ENCODE measurements around the gene SF3A2.

Gene SF3A2

GRCh38 chr19:2208975-2209374 is 27.6 kb upstream of the SF3A2 start:
- DNase-seq, result no peak

- DNase-seq, result no peak
These were observed 27.2 kb upstream of the SF3A2 start for GRCh38 chr19:2209408-2209807.

DNA sequence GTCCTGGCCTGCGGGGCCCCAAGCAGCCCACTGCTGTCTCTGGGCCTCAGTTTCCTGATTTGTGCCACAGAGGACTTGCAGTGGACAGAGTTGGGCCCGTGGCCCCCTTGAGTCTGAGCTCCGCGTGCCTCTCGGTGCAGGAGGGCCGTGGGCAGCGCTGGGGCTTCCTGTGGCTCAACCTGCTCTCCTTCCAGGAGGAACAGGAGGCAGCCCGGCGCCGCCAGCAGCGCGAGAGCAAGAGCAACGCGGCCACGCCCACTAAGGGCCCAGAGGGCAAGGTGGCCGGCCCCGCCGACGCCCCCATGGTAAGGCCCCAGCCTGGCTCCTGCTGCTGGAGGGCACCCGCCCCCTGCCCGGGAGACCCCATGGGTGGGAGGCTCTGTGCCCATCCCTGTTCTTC is 26.4 kb upstream of the SF3A2 start:
- DNase-seq, result no peak

- no peak for DNase-seq
These were observed 25.5 kb upstream of the SF3A2 start for GRCh38 chr19:2210987-2211740.

DNA sequence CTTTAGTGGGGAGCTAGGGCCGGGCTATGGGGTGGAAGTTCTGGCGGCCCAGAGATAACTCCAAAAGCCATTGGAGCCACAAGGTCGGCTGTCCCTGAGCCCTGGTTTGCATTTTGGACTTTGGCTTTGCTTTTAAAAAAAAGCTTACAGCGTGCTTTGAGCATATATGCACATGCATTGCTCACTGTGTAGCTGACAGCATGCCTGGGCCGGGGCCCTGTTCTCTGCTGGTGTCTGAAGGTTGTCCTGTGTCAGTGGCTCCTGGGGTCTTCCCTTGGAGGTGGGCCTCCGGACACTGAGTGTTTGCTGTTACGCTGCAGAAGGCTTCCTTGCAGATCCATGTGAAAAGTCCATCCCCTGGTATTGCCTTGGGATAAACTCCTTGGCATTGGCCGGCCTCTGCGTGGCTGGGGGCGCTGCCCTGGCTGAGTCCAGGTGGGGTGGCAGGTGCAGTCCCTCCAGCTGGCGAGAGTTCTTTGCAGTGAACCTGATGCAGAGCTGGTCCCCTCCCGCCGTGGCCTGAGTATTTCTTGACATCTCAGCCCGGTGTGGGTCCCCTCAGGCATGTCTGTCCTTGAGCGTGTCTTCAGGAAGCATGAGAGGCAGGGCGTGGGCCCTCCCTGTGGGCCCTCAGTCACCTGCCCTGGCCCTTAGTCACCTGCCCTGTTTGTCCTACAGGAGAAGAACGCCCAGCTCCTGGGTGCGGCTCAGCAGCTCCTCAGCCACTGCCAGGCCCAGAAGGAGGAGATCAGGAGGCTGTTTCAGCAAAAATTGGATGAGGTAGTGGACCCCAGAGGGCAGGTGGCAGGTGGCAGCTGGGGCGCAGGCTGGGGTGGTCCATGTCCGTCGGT is 23.5 kb upstream of the SF3A2 start:
- no peak for DNase-seq

DNA sequence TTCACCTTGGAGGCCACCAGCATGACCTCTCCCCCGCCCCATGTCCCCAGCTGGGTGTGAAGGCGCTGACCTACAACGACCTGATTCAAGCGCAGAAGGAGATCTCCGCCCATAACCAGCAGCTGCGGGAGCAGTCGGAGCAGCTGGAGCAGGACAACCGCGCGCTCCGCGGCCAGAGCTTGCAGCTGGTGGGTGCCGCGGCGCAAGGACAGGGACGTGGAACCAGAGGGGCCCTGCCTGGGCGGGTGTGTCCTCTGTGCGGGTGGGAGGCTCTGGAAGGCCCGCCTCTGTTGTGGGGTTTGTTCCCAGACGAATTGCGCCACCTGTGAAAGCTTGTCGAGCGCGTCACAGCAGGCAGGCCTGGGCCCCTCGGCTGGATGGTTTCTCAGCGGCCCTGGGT is 22.8 kb upstream of the SF3A2 start:
- no peak for DNase-seq

- DNase-seq, result no peak
These were observed 22.4 kb upstream of the SF3A2 start for GRCh38 chr19:2214251-2214650.

GRCh38 chr19:2215281-2215751 is 21.3 kb upstream of the SF3A2 start:
- no peak for DNase-seq

- no peak for DNase-seq
These were observed 20.0 kb upstream of the SF3A2 start for GRCh38 chr19:2216361-2217225.

GRCh38 chr19:2217591-2217990 is 19.0 kb upstream of the SF3A2 start:
- DNase-seq, result no peak

- DNase-seq, result no peak
These were observed 16.9 kb upstream of the SF3A2 start for GRCh38 chr19:2219726-2220125.

- no peak for DNase-seq
These were observed 15.3 kb upstream of the SF3A2 start for GRCh38 chr19:2221250-2221831.

GRCh38 chr19:2221918-2222317 is 14.7 kb upstream of the SF3A2 start:
- no peak for DNase-seq

DNA sequence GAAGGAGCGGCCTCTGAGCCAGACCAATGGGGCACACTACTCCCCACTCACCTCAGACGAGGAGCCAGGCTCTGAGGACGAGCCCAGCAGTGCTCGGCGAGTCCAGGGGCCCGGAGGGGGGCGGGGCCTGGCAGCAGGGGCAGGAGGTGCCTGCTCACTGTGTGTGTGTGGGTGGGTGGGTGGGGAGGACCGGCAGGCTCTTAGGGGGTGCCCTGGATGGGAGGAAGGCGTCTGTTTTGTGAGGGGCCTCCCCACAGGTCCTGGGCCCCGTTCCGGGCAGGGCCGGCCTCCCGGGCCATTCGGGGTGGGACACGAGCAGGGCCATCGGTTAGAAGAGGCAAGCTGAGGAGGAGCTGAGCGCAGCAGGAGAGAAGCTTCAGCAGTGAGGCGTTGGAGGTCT is 13.2 kb upstream of the SF3A2 start:
- no peak for DNase-seq

DNA sequence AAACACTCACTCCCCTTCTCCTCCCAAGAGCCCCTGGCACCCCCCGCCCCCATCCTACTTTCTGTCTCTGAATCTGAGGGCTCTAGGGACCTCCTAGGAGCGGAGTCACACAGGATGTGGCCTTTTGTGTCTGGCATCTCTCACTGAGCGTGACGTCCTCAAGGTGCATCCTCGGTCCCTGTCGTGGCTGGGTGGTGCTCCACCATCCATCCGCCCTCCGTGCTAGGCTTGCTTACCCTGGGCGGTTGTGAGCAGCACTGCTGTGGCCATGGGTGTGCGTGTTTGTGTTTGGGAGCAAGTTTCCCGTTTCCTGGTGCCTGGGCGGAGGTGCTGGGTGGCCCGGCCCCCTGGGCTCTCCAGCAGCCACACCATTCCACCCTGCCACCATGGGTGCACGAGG is 12.7 kb upstream of the SF3A2 start:
- no peak for DNase-seq

- DNase-seq, result no peak
These were observed 11.8 kb upstream of the SF3A2 start for GRCh38 chr19:2224754-2225349.

DNA sequence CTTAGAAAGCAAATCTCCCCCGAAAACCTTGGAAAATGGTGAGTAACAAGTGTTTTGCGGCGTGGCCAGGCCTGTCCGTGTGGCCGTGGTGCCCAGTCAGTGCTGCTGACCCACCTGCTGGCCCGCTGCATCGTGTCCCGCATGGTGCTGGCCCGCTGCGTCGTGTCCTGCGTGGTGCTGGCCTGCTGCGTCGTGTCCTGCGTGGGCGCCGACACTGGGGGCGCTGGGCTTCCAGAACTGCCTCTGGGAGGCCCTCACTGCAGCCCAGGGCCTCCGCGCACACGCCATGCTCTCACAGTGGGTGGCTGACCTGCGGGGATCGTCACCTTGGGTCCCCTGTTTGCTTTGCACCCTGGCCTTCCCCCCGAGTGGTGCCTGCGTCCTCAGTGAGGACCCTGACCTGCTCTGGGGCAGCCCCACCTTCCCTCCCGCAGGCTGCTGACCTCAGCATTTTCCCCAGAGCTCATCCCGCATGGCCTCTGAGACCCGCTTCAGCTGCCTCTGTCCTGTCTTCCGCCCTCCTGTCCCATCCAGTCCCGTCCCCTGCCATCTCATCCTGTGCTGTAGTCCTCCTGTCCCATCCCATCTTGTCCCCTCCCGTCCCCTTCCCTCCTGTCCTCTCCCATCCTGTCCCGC is 11.1 kb upstream of the SF3A2 start:
- DNase-seq, result no peak

GRCh38 chr19:2226051-2226839 is 10.4 kb upstream of the SF3A2 start:
- DNase-seq, result no peak

DNA sequence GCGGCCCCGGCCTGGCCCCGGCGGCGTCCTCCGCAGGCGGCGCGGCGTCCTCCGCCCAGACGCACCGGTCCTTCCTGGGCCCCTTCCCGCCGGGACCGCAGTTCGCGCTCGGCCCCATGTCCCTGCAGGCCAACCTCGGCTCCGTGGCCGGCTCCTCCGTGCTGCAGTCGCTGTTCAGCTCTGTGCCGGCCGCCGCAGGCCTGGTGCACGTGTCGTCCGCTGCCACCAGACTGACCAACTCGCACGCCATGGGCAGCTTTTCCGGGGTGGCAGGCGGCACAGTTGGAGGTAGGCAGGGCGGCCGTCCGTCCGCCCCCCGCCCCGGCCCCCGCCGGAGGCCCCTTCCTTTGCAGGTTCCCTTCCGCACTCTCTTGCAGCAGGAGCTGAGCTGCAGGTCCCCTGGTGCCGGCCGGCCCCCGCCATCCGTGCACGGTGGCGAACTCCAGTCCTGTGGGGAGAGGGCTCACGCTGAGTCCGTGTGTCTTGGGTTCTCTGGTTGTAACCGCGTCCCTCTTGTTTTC is 9.7 kb upstream of the SF3A2 start:
- DNase-seq, result no peak

- DNase-seq, result peak; percentile 39
These were observed 9.0 kb upstream of the SF3A2 start for GRCh38 chr19:2227415-2228156.
